Karpas-422 (cell line): ENCODE results near the gene ANKRD40. TPM values are rescaled to one million over a fixed set of nuclear protein-coding genes. Genes with fewer than 3 reads are reported as not detected.

Experiments
- DNase-seq: peaks from one replicate; pipeline ENCODE4 v3.0.0-alpha.2; 2015
- H2AFZ ChIP-seq: fragments of 200-600 bp; sonication (generic); 2 replicates; pipeline ENCODE4 v1.6.1; 2014; ENCODE audit warnings: antibody characterized with exemption, low read length, mixed read lengths
- H3K27ac ChIP-seq: fragments of 200-600 bp; sonication (generic); 2 replicates; pipeline ENCODE4 v1.5.1; 2014; ENCODE audit warnings: mild to moderate bottlenecking, low read length, moderate library complexity
- H3K27me3 ChIP-seq: fragments of 200-600 bp; sonication (generic); 2 replicates; pipeline ENCODE4 v1.6.1; 2014; ENCODE audit warnings: low read length, mixed read lengths
- H3K36me3 ChIP-seq: fragments of 200-600 bp; sonication (generic); 2 replicates; pipeline ENCODE4 v1.6.1; 2014; ENCODE audit warnings: low read length, mixed read lengths; ENCODE audit not compliant: insufficient read depth
- H3K4me1 ChIP-seq: fragments of 200-600 bp; sonication (generic); 2 replicates; pipeline ENCODE4 v1.6.1; 2014; ENCODE audit warnings: mild to moderate bottlenecking, low read length, mixed read lengths
- H3K4me2 ChIP-seq: fragments of 200-600 bp; sonication (generic); 2 replicates; pipeline ENCODE4 v1.6.1; 2014; ENCODE audit warnings: low read length, low read depth, mild to moderate bottlenecking; ENCODE audit not compliant: poor library complexity, severe bottlenecking
- H3K4me3 ChIP-seq: fragments of 200-600 bp; sonication (generic); 2 replicates; pipeline ENCODE4 v1.5.1; 2014; ENCODE audit warnings: mild to moderate bottlenecking, antibody characterized with exemption, low read length, mixed read lengths
- H3K79me2 ChIP-seq: fragments of 200-600 bp; sonication (generic); 2 replicates; pipeline ENCODE4 v1.6.1; 2014; ENCODE audit warnings: mild to moderate bottlenecking, low read length, mixed read lengths
- H3K9ac ChIP-seq: fragments of 200-600 bp; sonication (generic); 2 replicates; pipeline ENCODE4 v1.6.0; 2014; ENCODE audit warnings: low read length
- H3K9me2 ChIP-seq: fragments of 200-600 bp; sonication (generic), shearing (Covaris generic); replicated peaks from 2 replicates; pipeline ENCODE4 v1.6.0; 2014; ENCODE audit warnings: mild to moderate bottlenecking, low read length, moderate library complexity; ENCODE audit not compliant: insufficient read depth
- H3K9me3 ChIP-seq: fragments of 300-700, 200-600 bp; sonication (generic); 2 replicates; pipeline ENCODE4 v1.6.1; 2014; ENCODE audit warnings: low read length, mixed read lengths
- H4K20me1 ChIP-seq: fragments of 200-600 bp; sonication (generic); 2 replicates; pipeline ENCODE4 v1.6.1; 2014; ENCODE audit warnings: mild to moderate bottlenecking, antibody characterized with exemption, low read length, low read depth; ENCODE audit not compliant: insufficient read depth
- total RNA-seq: library from RNA; depleted of rRNA; stranded (reverse); fragments of >200 nt; shearing (Covaris generic); gene quantifications from 2 replicates; pipeline ENCODE4 v1.2.3, GENCODE V29; 2014; ENCODE audit warnings: low replicate concordance

ANKRD40 gene
- total RNA-seq, 1 experiment from 2014 or later = 34.1 TPM

DNA sequence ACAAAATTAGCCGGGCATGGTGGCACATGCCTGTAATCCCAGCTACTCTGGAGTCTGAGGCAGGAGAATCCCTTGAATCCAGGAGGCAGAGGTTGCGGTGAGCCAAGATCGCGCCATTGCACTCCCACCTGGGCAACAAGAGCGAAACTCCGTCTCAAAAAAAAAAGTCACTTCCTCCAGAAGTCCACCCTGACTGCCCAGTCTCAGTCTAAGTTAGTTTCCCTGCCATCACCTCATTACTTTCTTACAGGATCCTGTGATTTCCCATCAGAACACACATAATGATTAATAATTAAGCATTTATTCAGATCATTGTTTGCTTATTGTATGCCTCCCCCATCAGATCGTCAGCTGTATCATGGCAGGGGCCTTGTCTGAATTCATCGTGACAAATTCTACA lies 41.4 kb downstream of the ANKRD40 start:
- Histone ChIP-seq H3K27me3 (no peaks in the 10 kb centered on the region), H2AFZ (no peak overlapping the region), H3K4me1 (no peaks in the 10 kb centered on the region), H3K79me2 (no peaks in the 10 kb centered on the region), H3K9me3 (no peaks in the 10 kb centered on the region), H3K4me2 (no peak overlapping the region), H3K4me3 (no peak overlapping the region), H4K20me1 (no peaks in the 10 kb centered on the region), H3K36me3 (no peaks in the 10 kb centered on the region), H3K27ac (no peak overlapping the region), H3K9me2 (no peaks in the 10 kb centered on the region), H3K9ac (no peak overlapping the region)
- no peak for DNase-seq

DNA sequence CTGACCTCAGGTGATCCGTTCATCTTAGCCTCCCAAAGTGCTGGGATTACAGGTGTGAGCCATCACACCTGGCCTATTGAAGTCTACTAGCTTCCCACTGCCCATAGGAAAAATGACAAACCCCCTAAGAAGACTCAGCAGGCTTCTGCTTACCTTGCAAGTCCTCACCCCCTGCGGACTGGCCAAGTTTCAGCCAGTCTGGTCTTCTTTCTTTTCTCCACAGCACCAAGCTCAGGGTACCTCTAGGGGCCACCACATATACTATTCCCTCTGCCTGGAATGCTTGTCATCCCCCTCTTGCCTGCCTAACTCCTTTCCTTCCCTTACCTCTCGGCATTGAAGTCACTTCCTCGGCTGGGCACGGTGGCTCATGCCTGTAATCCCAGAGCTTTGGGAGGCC lies 41.9 kb downstream of the ANKRD40 start:
- Histone ChIP-seq H3K9me2 (no peaks in the 10 kb centered on the region), H4K20me1 (no peaks in the 10 kb centered on the region), H3K36me3 (no peaks in the 10 kb centered on the region), H3K27me3 (no peaks in the 10 kb centered on the region), H3K27ac (no peak overlapping the region), H2AFZ (no peak overlapping the region), H3K9ac (no peak overlapping the region), H3K9me3 (no peaks in the 10 kb centered on the region), H3K79me2 (no peaks in the 10 kb centered on the region), H3K4me3 (no peak overlapping the region), H3K4me1 (no peaks in the 10 kb centered on the region), H3K4me2 (no peak overlapping the region)
- DNase-seq = no peak

DNA sequence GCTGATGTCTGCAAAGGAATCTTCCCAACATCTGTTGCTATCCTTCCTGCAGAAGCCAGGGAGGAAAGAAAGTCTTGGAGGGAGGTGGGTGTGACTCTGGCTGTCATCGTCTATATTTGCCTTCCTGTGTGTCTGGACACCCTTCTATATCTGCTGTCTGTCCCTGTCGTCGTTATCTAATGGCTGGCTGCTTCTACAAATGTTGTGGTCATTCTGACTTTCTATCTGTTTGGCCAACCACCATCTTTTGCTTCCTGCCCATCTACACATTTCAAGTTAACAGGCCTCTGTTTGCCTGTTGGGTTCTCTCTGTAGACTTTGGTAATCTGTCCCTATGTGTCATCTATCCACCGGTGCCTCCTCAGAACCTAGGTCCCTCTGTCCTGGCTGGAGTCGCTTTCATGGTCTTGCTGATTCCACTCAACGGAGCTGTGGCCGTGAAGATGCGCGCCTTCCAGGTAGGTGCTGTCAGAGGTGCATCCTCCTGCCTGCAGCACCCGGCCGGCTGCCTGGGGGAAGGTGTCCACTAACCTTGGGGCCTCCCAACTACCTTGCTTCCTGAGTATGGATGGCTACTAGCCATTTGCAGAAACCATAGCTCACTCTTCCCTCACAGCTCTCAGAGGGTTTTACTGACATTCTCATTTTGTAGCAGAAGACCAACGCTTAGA lies 42.8 kb downstream of the ANKRD40 start:
- no peak for DNase-seq
- Histone ChIP-seq H3K4me3 (no peak overlapping the region), H3K9me3 (no peaks in the 10 kb centered on the region), H3K27me3 (no peaks in the 10 kb centered on the region), H3K4me1 (no peaks in the 10 kb centered on the region), H3K9ac (no peak overlapping the region), H2AFZ (no peak overlapping the region), H3K27ac (no peak overlapping the region), H4K20me1 (no peaks in the 10 kb centered on the region), H3K36me3 (no peaks in the 10 kb centered on the region), H3K4me2 (no peak overlapping the region), H3K79me2 (no peaks in the 10 kb centered on the region), H3K9me2 (no peaks in the 10 kb centered on the region)

DNA sequence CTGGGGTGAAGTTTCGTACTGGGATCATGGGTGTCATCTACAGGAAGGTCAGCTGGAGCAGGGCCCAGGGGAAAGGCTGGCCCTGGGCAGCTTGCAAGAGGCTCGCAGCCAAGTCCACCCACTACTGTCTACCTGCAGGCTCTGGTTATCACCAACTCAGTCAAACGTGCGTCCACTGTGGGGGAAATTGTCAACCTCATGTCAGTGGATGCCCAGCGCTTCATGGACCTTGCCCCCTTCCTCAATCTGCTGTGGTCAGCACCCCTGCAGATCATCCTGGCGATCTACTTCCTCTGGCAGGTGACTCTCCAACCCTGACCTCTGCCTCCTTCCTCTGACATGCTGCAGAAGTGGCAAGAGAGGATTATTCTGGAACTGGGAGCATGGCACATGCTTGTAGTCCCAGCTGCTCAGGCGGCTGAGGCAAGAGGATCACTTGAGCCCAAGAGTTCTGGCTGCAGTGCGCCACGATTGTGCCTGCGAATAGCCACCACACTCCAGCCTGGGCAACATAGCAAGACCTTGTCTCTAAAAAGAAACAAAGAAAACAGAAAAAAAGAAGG lies 43.8 kb downstream of the ANKRD40 start:
- Histone ChIP-seq H3K79me2 (no peaks in the 10 kb centered on the region), H3K4me1 (no peaks in the 10 kb centered on the region), H3K4me3 (no peak overlapping the region), H3K4me2 (no peak overlapping the region), H3K9me2 (no peaks in the 10 kb centered on the region), H3K9me3 (no peaks in the 10 kb centered on the region), H2AFZ (no peak overlapping the region), H3K27me3 (no peaks in the 10 kb centered on the region), H3K36me3 (no peaks in the 10 kb centered on the region), H3K27ac (no peak overlapping the region), H3K9ac (no peak overlapping the region), H4K20me1 (no peaks in the 10 kb centered on the region)
- DNase-seq = no peak

DNA sequence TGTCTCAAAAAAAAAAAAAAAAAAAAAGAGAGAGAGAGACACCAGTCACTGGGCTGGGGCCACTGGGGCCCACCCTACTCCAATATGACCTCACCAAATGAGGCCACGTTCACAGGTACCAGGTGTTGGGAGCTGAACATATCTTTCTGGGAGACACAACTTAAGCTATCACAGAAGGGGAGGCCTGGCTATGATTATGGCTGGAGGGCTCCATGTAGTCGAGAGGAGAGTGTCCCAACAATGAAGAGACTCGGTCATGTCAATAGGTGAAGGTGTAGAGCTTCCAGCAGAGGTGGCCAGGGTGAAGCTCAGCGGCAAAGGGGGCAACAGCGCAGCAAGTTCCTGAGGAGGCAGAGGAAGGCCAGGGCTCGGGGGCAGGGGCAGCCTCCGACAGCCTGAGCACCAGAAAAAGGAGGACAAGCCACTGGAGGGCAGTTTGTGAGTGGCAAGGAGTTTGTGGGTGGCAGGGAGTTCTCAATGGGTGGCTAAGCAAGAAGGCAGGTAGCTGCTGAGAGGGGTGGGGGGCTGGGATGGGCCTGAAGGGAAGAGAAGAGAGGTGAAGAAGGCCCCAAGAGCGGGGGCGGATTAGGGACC lies 45.0 kb downstream of the ANKRD40 start:
- H3K27ac ChIP-seq = no peak overlapping the region
- H3K36me3 ChIP-seq = no peaks in the 10 kb centered on the region
- H3K4me2 ChIP-seq = no peak overlapping the region
- H2AFZ ChIP-seq = no peak overlapping the region
- H3K9ac ChIP-seq = no peak overlapping the region
- no peaks in the 10 kb centered on the region for H3K9me2 ChIP-seq
- no peaks in the 10 kb centered on the region for H3K4me1 ChIP-seq
- H3K27me3 ChIP-seq = no peaks in the 10 kb centered on the region
- no peaks in the 10 kb centered on the region for H4K20me1 ChIP-seq
- no peak for DNase-seq
- no peak overlapping the region for H3K4me3 ChIP-seq
- no peaks in the 10 kb centered on the region for H3K79me2 ChIP-seq
- no peaks in the 10 kb centered on the region for H3K9me3 ChIP-seq

DNA sequence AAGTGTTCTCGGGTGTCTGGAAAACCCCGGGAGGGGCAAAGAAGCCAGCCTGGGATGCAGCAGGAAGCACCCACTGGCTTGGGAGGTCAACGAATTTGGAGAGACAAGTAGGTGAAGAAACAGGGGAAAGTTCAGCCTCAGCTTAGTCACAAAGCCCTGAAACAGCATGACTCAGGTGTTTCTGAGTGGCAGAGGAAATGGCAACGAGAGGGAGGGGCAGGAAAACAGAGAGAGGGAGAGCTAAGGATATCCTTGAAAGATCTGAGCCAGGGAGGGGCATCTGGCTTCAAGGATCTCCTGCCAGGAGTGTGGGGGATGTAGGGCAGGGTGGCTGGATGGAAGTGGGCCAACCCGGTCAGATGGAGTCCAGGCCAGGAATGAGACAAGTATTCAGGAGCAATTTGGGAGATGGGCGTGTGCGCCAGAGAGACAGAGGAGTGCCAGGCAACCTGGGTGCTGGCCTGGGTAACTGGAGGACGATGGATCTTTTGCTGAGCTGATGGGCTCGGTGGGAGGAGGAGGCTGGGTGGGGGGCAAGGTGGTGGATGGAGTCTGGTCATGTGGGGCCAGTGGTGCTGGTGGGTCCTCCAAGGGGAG lies 45.8 kb downstream of the ANKRD40 start:
- Histone ChIP-seq H3K27ac (no peak overlapping the region), H3K9me3 (no peaks in the 10 kb centered on the region), H3K4me3 (no peak overlapping the region), H3K4me2 (no peak overlapping the region), H4K20me1 (no peaks in the 10 kb centered on the region), H3K36me3 (no peaks in the 10 kb centered on the region), H3K9me2 (no peaks in the 10 kb centered on the region), H3K4me1 (no peaks in the 10 kb centered on the region), H2AFZ (no peak overlapping the region), H3K9ac (no peak overlapping the region), H3K27me3 (no peaks in the 10 kb centered on the region), H3K79me2 (no peaks in the 10 kb centered on the region)
- DNase-seq = no peak

DNA sequence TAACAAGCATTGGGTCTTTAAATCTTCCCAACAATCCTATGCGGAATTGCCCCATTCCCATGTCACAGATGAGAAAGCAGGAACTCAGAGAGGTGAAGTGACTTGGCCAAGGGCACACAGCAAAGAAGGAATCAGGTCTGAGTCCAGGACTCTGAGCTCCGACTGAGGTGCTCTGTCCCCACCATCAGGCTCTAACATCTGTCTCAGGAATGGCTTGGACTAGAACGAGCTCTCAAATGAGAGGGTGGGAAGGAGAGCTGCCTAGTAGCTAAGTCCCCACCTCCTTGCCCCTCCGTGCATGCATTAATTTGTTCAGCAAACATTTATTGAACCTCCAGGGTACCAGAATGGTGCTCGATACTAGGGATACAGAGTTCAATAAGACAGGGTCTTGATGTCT lies 46.4 kb downstream of the ANKRD40 start:
- no peaks in the 10 kb centered on the region for H3K79me2 ChIP-seq
- H3K9ac ChIP-seq = no peak overlapping the region
- H3K36me3 ChIP-seq = no peaks in the 10 kb centered on the region
- no peak overlapping the region for H3K4me3 ChIP-seq
- H3K4me1 ChIP-seq = no peaks in the 10 kb centered on the region
- H3K9me2 ChIP-seq = no peaks in the 10 kb centered on the region
- H3K4me2 ChIP-seq = no peak overlapping the region
- no peak overlapping the region for H2AFZ ChIP-seq
- no peaks in the 10 kb centered on the region for H3K27me3 ChIP-seq
- H3K27ac ChIP-seq = no peak overlapping the region
- no peaks in the 10 kb centered on the region for H4K20me1 ChIP-seq
- H3K9me3 ChIP-seq = no peaks in the 10 kb centered on the region
- no peak for DNase-seq

DNA sequence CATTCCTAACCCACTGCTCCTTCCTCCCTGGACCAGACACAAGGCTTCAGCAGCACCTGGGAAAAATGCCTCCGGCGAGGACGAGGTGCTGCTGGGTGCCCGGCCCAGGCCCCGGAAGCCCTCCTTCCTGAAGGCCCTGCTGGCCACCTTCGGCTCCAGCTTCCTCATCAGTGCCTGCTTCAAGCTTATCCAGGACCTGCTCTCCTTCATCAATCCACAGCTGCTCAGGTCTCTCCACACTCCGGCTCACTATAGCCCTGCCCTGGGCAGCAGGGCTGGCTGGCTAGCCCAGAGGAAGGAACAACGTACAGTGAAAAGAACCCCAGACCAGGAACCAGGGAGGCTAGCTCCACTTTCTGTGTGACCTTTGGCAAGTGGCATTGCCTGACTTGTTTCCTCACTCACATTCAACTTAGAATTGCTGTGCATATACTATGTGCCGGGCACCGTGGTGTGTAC lies 46.8 kb downstream of the ANKRD40 start:
- Histone ChIP-seq H3K4me2 (no peak overlapping the region), H2AFZ (no peak overlapping the region), H3K27me3 (no peaks in the 10 kb centered on the region), H3K79me2 (no peaks in the 10 kb centered on the region), H3K9ac (no peak overlapping the region), H3K4me1 (no peaks in the 10 kb centered on the region), H3K27ac (no peak overlapping the region), H3K9me2 (no peaks in the 10 kb centered on the region), H3K9me3 (no peaks in the 10 kb centered on the region), H4K20me1 (no peaks in the 10 kb centered on the region), H3K36me3 (no peaks in the 10 kb centered on the region), H3K4me3 (no peak overlapping the region)
- no peak for DNase-seq
